HG03378 (cell line): ENCODE results near the gene EEF1A2.

Experiments
- ATAC-seq: cut with Tn5 transposase; IDR thresholded peaks from one replicate; pipeline ENCODE4 v1.9.1; 2021; ENCODE audit warnings: mild to moderate bottlenecking, moderate library complexity; ENCODE audit not compliant: unreplicated experiment

Gene EEF1A2

DNA sequence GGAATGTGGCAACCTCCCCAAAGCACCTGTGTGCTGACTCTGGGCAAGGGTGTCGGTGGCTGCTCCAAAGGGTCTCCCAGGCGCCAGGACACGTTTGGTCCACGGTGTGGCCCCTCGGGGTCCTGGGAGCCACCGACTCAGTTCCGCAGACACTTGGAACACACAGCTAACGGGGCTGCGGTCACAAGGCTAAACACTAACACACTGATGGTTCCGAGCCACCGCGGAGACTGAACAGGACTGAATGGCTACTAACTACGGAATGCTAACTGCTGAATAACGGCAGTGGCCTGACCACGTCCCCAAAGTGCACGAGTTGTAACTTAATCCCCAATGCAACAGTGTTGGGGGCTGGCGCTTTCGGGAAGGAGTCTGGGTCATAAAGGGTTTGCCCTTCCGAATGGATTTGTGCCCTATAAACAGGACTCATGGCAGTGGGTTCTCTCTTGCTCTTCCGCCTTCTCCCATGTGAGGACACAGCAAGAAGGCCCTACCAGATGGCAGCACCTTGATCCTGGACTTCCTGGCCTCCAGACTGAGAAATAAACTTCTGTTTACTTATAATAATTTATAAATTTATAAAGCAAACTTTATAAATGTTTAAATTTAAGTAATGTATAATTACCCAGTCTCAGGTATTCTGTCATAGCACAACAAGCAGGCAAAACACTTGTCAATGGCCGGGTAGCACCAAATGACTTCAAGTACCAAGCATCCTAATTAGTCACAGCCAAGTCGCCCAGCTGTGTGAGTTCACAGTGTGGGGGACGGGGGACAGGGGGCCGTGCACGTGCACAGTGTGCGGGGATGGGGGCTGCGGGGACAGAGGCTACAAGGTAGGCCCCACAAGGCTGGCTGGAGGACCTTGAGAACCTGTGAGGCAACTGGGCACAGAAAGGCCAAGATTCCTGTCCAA, 2.3 kb upstream of the EEF1A2 start:
- no peak for ATAC-seq

DNA sequence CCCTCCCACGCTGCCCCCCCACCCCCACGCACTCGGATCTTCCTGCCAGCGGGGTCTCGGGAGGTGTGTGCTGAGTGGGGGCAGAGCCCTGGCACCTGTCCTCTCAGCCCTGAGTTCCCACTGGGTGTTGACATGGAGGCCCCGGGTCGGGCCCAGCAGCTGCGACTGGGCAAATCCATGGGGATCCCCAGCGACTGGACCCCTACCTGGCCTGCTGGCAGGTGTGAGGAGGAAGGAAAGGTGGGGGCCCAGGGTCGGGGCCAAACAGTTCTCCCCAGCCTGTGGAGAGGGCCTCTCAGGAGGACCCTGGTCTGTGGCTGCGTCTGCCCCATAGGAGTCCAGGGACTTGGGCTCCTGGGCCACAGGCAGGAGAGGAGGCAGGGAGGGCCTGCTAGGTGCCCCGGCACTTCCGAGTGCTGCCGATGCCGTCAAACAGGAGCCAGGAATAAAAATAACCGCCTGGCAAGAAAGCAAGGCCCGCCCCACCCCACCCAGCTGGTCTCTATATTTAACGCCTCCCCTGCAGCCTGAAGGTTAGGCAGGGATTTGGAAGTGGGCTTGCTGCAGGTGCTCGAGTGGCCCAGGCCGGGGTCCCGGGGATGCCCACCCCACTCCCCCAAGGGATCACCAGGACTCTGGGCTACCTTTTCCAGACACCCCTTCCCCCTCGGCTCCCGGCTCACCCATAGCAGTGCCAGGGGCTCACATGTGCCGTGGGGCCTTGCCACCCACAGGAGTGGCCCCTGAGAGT, 1.4 kb upstream of the EEF1A2 start:
- no peak for ATAC-seq

DNA sequence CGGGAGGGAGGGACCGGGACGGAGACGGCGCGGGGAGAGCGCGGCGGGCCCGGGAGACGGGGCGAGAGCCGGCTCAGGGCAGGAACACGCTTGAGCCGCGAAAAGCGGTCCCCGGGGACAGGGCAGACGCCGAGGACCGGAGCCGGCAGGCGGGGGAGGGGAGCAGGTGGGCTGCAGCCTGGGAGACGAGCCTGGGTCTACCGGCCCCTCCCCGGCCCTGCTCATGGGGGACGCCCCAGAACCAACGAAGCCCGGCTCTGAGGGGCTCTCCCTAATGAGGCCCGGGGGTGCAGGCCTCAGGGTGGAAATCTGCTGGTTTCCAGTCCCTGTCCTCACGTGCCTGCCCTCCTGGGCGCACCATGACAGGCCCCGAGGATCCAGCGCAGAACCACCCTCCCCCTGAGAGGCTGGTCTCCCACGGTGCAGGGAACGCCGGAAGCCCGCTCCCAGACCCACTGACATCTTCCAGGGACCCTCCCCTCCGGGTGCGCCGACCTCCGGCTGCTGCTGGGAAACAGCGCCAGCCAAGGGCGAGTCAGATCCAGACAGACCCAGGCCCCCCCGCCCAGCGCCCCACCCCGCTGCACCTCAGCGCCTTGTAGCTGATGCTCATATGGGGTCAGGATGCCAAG, 571 bp upstream of the EEF1A2 start:
- ATAC-seq, result no peak

DNA sequence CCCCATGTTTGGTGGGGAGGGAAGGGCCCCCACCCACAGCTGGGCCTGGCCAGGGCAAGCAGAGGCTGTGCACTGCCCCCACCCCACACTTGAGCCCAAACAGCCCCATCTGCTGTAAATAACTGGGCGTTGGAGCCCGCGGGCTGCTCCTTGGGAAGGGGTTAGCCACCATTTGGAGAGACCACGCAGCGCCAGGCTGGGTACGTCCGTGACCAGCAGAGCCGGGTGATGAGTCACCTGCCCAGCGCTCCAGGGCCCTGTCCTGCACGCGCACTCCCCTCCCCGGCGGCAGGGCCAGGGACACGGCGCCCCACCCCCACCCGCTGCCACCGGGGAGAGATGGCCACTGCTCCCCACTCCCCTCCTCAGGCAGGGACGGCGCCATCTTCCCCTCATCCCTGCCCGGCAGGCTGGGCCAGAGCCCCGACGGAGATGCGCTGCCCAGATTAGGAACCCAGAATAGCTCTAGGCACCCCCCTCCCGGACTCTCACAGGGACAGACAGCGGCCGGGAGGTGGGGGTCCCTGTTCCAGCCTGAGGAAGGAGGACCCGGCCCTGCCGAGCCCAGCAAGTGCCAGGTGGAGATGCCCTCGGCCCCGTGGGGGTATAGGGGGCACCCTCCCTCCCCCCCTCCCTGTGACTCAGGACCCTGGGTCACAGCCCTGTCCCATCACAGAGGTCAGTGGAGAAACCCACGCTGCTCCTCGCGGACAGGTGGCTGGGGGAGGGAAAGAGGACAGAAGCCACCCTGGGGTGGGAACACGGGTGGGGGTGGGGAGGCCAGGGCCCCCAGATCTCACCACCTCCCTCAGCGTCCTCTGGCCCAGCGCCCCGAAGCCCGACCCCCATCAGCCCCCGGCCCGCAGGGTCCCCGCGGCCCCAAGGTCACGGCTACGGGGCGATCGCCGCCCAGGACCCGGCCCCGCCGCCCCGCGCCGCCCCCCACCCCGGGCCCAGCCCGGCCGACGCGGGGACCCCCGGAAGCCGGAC, 642 bp downstream of the EEF1A2 start:
- no peak for ATAC-seq

DNA sequence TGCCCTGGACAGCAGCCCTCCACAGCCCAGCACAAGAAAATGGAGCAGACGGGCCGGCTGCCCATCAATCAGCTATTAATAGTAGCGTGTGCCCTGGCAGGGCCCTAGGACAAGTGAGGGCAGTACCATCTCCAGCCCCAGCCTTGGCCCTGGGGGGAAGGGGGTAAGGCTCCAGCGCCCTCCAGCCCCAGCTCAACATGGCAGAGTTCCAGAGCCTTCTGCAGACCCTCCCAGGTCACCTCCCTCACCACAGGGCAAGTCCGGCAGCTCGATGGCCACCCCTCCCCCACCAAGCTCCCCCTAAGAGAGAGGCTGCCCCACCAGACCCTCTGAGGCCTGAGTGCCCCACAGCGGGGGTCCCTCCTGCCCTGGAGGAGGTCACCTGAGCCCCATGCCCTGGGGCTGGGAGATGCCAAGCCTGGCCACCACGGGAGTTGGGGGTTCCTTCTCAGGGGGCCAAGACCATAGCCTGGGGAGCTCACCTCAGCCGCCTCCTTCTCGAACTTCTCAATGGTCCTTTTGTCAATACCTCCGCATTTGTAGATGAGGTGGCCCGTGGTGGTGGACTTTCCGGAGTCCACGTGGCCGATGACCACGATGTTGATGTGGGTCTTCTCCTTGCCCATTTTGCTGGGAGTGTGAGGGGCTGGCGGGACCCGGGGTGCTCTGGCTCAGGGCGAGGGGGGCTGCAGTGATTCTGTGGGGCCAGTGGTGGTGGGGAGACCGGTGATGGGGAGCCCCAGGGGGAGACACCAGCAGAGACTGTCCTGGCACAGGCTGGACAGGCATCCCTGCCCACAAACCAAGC, 1.5 kb downstream of the EEF1A2 start:
- no peak for ATAC-seq

DNA sequence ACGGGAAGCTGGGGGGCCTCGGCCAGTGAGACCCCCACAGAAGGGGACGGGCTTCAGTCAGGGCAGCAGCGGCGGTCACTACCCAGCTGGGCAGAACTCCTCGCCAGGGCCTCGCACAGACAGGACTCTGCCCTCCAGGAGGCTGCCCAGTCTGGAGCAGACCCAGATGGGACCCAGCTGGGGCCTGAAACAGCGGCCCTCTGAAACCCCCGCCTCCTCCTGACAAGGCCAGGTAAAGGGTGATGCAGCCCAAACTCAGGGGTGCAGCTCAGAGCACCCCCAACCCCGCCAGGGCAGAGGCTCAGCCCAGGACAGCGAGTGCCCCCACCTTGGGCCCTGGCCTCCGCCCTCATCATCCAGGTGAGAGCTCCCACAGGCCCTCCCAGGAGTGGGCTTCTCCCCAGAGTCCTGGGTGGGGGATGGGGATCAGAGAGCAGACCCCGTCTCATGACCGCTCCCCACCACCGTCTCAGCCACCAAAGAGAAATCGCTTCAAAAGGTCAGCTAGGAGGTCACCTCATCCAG, 2.2 kb downstream of the EEF1A2 start:
- ATAC-seq, result no peak

DNA sequence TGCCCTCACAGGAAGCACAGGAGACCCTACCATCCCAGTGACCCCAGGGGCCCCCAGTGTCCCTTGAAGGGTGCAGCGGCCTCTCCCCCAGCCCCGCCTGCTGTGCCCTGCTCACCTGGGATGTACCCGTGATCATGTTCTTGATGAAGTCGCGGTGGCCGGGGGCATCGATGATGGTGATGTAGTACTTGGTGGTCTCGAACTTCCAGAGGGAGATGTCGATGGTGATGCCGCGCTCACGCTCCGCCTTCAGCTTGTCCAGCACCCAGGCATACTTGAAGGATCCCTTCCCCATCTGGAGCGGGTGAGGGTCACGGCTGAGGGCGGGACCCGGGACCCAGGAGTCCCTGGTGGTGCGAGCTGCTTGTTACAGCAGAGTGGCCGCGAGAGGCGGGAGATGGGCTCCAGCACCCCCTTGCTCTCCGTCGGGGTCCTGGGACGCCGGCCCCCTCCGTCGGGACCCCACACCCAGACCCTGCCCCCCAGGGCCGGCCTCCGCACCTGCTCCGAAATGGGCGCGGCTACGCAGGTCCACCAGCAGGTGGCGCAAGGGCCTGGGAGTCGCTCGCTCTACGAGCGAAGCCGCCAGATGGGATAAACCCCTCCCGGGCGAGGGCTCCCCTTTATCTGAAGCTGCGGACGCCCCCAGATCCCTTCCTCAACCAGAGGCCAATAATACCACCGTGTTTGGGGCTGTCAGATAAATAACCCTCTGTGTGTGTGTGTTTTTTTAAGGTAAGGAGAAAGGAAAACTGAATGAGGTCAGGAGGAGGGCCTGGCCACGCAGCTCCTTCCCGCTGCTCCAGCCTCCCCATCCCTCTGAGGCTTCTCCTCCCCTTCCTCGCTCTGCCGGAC, 2.9 kb downstream of the EEF1A2 start:
- no peak for ATAC-seq

DNA sequence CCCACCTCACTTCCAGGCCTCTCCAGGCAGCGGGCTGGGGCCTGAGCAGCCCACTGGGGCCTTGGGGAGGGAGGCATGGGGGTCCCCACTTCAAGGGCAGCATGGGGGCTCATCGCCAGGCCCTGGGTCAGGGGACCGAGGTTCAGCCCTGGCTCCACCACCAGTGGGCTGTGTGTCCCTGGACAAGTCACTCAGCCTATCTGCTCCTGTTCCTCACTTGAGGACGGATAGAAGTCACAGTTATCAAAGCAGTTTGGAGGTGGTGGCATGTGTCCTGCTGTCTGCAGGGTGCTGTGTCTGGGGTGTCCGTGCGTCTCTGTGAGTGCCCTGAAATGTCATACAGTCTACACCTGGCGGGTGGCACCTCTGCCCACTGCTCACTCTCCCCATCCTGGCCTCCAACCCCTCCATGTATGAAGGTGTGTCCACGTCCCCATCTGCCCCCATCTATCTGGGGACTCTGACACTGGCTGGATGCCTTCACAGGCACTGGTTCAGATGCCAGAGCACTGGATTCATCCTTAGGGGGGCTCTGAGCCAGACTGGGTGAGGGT, 3.6 kb downstream of the EEF1A2 start:
- no peak for ATAC-seq

DNA sequence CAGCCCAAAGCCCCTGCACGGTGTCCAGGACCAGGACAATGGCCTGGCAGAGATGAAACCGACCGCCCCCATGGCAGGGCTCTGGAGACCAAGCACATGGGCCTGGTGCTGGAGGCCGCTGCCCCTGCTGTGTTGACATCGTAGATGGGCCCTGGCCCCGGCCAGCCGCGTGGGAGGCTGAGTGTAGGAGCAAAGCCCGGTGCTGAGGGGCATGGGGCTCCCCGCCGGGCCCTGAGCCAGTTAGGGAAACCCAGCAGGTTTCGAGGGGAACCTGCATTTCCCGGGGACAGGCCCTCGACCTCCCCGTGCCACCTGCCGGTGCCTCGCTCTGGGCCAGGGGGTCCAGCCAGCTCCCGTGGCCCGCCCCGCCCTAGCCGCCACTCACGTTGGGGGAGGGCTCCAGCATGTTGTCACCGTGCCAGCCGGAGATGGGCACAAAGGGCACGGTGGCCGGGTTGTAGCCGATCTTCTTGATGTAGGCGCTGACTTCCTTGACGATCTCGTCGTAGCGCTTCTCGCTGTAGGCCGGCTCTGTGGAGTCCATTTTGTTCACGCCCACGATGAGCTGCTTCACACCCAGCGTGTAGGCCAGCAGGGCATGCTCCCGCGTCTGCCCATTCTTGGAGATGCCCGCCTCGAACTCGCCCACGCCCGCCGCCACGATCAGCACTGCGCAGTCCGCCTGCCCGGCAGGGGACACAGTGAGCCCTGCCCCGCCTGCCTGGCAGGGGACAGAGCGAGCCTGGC, 4.3 kb downstream of the EEF1A2 start:
- no peak for ATAC-seq

DNA sequence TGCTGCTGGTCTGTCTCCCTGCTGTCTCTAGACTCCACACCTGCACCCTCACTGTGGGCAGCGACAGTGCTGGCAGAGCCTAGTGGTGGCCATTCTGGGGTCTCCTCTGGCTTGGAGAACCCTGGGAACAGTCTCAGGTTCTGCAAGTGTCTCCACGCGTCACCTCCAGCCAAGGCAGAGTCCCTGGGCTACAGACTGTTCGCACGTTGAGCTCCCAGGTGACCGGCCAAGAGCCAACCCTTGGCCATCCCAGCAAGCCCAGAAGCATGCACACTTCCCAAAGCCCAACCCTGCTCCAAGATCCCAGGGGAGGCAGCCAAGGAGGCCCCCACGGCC, 4.8 kb downstream of the EEF1A2 start:
- no peak for ATAC-seq

DNA sequence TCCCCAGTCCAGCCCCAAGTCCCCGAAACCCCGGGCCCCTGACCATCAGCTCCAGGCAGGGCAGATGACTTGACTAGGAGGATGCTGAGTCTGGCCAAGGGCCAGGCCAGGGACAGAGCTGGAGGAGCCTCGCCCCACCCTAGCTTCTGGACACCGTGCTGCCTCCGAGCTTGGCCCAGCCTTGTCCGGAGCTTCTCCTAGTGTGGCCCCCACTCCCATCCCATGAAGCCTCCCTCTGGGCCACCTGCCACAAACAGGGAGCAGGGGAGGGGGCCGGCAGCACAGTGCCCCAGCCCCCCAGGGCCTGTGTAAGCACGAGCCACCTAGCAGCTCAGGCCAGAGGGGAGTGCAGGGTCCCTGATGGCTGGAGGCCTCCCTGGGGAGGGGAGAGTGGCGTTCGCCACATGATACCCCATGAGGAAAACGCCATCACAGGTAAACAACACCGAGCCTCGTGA, 5.3 kb downstream of the EEF1A2 start:
- ATAC-seq, result no peak

DNA sequence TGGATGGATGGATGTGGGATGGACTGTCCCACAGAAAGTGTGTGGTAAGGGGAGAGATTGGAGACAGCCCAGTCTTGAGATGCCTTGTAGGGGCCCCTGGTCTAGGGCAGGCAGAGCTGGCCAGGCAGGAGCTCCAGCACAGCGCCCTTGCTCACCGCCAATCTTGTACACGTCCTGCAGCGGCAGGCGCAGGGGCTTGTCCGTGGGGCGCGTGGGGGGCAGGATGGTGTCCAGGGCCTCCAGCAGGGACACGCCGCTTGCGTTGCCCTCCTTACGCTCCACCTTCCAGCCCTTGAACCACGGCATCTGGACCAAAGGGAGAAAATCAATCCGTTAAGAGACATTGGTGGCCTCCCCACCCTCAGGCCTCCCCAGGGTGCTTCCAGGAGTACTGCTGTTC, 5.9 kb downstream of the EEF1A2 start:
- ATAC-seq, result no peak

DNA sequence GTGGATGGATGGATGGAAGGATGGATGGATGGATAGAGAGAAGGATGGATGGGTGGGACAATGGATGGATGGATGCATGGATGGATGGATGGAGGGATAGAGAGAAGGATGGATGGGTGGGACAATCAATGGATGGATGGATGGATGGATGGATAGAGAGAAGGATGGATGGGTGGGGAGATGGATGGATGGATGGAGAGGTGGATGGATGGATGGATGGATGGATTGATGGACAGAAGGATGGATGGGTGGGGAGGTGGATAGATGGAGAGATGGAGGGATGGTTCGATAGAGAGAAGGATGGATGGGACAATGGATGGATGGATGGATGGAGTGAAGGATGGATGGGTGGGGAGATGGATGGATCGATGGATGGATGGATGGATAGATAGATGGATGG, 6.4 kb downstream of the EEF1A2 start:
- no peak for ATAC-seq

DNA sequence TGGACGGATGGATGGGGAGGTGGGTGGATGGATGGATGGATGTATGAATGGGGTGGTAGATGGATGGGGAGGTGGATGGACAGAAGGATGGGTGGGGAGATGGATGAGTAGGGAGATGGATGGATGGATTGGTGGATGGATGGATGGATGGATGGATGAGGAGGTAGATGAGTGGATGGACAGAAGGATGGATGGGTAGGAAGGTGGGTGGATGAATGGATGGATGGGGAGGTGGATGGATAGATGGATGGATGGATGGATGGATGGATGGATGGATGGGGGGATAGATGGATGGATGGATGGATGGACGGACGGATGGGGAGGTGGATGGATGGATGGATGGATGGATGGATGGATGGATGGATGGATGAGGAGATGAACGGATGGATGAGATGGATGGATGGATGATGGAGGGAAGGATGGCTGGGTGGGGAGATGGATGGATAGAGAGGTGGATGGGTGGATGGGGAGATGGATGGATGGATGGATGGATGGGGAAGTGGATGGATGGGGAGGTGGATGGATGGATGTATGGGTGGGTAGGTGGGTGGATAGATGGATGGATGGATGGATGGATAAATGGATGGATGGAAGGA, 7.2 kb downstream of the EEF1A2 start:
- no peak for ATAC-seq

DNA sequence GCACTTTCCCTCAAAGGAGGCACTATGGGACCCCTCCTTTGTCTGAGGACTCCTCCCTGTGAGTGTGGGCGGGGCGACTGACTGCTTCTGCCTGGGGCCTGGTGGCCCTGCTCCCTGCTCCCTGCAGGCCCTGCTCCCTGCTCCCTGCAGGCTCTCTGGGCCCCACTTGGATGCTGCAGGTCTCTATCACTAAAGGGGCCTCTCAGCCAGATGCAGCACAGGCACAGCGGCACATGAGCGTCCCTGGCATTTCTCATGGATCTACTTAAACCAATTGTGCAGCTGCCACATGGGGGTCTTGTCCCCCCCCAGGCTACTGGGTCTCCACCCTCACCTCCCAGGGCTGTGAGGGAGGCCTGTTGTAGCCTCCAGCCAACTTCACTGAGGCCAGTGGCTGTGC, 7.8 kb downstream of the EEF1A2 start:
- ATAC-seq, result no peak

DNA sequence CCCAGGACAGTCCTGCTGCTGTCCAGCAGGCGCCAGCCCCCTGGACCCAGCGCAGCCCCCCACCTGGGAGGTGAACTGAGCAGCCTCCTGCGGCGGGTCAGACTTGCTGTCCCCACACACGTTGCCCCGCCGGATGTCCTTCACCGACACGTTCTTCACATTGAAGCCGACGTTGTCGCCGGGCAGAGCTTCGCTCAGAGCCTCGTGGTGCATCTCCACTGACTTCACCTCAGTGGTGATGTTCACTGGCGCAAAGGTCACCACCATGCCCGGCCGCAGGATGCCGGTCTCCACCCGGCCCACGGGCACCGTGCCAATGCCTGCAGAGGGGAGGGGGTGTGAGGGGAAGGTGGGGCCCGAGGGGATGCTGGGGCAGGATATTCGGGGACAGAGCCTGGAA, 8.5 kb downstream of the EEF1A2 start:
- no peak for ATAC-seq
